SK-N-SH treated with all-trans-retinoic acid at 6 μM for 48 hours (cell line): Measurements from ENCODE around the gene FTCD.

ENCODE experiments used
- ATAC-seq: fragments of 200-7000 bp; cut with Tn5 transposase; 3 replicates; pipeline ENCODE4 v1.9.1; 2020; ENCODE audit warnings: mild to moderate bottlenecking, moderate library complexity
- ARNTL ChIP-seq: fragments of 450-650 bp; formaldehyde crosslinking; IDR thresholded peaks from 2 replicates; pipeline ENCODE4 v1.5.0; 2020; ENCODE audit warnings: low read depth, mild to moderate bottlenecking, moderate library complexity, borderline replicate concordance
- BACH2 ChIP-seq: fragments of 250-450 bp; sonication (Bioruptor Pico); IDR thresholded peaks from 2 replicates; pipeline ENCODE4 v1.9.0; 2021; ENCODE audit warnings: mild to moderate bottlenecking, borderline replicate concordance
- ESRRG ChIP-seq: fragments of 250-450 bp; sonication (Bioruptor Pico); IDR thresholded peaks from 2 replicates; pipeline ENCODE4 v1.6.1; 2021; ENCODE audit warnings: mild to moderate bottlenecking
- GLIS3 ChIP-seq: fragments of 250-450 bp; sonication (Bioruptor Pico); IDR thresholded peaks from 2 replicates; pipeline ENCODE4 v1.5.0; 2020; ENCODE audit warnings: mild to moderate bottlenecking, moderate library complexity
- ISL1 ChIP-seq: fragments of 250-450 bp; sonication (Bioruptor Pico); IDR thresholded peaks from 2 replicates; pipeline ENCODE4 v2.1.2; 2022; ENCODE audit warnings: mild to moderate bottlenecking, moderate library complexity
- OSR1 ChIP-seq: fragments of 250-450 bp; sonication (Bioruptor Pico); IDR thresholded peaks from 2 replicates; pipeline ENCODE4 v1.8.0; 2022; ENCODE audit warnings: moderate library complexity, mild to moderate bottlenecking, inconsistent platforms
- PPARA ChIP-seq: fragments of 250-450 bp; sonication (Bioruptor Pico); IDR thresholded peaks from 2 replicates; pipeline ENCODE4 v1.5.0; 2020; ENCODE audit warnings: mild to moderate bottlenecking, borderline replicate concordance
- RARB ChIP-seq: fragments of 250-450 bp; sonication (Bioruptor Pico); IDR thresholded peaks from 2 replicates; pipeline ENCODE4 v1.8.0; 2021; ENCODE audit warnings: mild to moderate bottlenecking, moderate library complexity
- SNAI2 ChIP-seq: fragments of 250-450 bp; sonication (Bioruptor Pico); IDR thresholded peaks from 2 replicates; pipeline ENCODE4 v1.5.0; 2020; ENCODE audit warnings: mild to moderate bottlenecking, moderate library complexity
- TCF4 ChIP-seq: fragments of 250-450 bp; sonication (Bioruptor Pico); IDR thresholded peaks from 2 replicates; pipeline ENCODE4 v1.8.0; 2021; ENCODE audit warnings: mild to moderate bottlenecking, moderate library complexity, borderline replicate concordance
- TOX ChIP-seq: fragments of 250-450 bp; sonication (Bioruptor Pico); IDR thresholded peaks from 2 replicates; pipeline ENCODE4 v1.8.0; 2021; ENCODE audit warnings: mild to moderate bottlenecking, moderate library complexity, borderline replicate concordance
- ZFP3 ChIP-seq: fragments of 250-450 bp; sonication (Bioruptor Pico); IDR thresholded peaks from 2 replicates; pipeline ENCODE4 v1.5.0; 2020; ENCODE audit warnings: mild to moderate bottlenecking, moderate library complexity
- ZFP30 ChIP-seq: fragments of 450-650 bp; formaldehyde crosslinking; IDR thresholded peaks from 2 replicates; pipeline ENCODE4 v1.5.0; 2022; ENCODE audit warnings: mild to moderate bottlenecking, moderate library complexity
- ZNF565 ChIP-seq: fragments of 450-650 bp; formaldehyde crosslinking; conservative IDR thresholded peaks from 2 replicates; pipeline ENCODE4 v1.5.0; 2020; ENCODE audit warnings: low read depth, mild to moderate bottlenecking, moderate library complexity
- ZNF70 ChIP-seq: fragments of 450-650 bp; formaldehyde crosslinking; IDR thresholded peaks from 2 replicates; pipeline ENCODE4 v1.5.0; 2020; ENCODE audit warnings: mild to moderate bottlenecking, moderate library complexity
- ZNF8 ChIP-seq: fragments of 450-650 bp; formaldehyde crosslinking; IDR thresholded peaks from 2 replicates; pipeline ENCODE4 v1.5.0; 2020; ENCODE audit warnings: mild to moderate bottlenecking, moderate library complexity
- TF ChIP-seq, protein P1 (sequence below): fragments of 250-450 bp; sonication (Bioruptor Pico); IDR thresholded peaks from 2 replicates; pipeline ENCODE4 v1.5.1; 2020; ENCODE audit warnings: low read depth, mild to moderate bottlenecking, moderate library complexity
- TF ChIP-seq, protein P2 (sequence below): fragments of 250-450 bp; sonication (Bioruptor Pico); IDR thresholded peaks from 2 replicates; pipeline ENCODE4 v1.8.0; 2021; ENCODE audit warnings: low read depth, mild to moderate bottlenecking, moderate library complexity, borderline replicate concordance
- TF ChIP-seq, protein P3 (sequence below): fragments of 250-450 bp; sonication (Bioruptor Pico); IDR thresholded peaks from 2 replicates; pipeline ENCODE4 v1.5.0; 2020; ENCODE audit warnings: mild to moderate bottlenecking, moderate library complexity
- TF ChIP-seq, protein P4 (sequence below): fragments of 250-450 bp; sonication (Bioruptor Pico); IDR thresholded peaks from 2 replicates; pipeline ENCODE4 v1.5.1; 2021; ENCODE audit warnings: mild to moderate bottlenecking, moderate library complexity

The FTCD gene

DNA sequence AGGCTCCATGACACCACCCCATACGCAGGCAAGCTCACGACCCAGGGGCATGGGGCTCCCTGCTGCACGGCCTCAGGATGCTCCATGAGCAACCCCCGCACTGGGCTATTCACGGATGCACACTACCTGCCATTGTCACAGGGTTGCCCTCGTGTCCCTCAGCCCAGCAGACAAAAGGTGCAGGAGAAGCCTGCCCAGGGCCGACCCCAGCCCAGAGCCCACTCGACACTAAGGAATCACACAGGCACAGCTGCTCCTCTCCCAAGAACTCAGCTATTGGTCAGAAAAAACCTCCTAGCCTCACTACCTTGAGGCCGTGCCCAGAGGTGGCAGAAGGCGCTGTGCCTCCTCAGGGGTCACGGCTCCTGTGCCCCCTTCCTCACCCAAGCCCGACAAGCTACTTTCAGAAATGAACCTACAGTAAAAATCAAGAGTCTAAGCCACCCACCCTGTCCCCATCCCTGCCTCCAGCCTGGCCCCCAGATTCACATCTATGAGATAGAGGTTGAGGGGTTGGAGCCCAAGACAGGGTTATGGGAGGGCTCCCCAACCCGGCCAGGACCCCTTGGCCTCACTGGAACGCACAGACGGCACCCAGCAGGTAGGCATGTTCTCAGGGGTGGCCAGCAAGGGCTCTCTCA, 35.2 kb upstream of the FTCD start:
- peak; percentile 7; the same call in 1 of the 3 replicates for ATAC-seq
- no peak for TF ChIP-seq RARB
- TF ChIP-seq, protein P1, sequence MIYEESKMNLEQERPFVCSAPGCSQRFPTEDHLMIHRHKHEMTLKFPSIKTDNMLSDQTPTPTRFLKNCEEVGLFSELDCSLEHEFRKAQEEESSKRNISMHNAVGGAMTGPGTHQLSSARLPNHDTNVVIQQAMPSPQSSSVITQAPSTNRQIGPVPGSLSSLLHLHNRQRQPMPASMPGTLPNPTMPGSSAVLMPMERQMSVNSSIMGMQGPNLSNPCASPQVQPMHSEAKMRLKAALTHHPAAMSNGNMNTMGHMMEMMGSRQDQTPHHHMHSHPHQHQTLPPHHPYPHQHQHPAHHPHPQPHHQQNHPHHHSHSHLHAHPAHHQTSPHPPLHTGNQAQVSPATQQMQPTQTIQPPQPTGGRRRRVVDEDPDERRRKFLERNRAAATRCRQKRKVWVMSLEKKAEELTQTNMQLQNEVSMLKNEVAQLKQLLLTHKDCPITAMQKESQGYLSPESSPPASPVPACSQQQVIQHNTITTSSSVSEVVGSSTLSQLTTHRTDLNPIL (CRISPR knock-in tag), result no peak
- no peak for TF ChIP-seq BACH2 (CRISPR knock-in tag)
- TF ChIP-seq, protein P2, sequence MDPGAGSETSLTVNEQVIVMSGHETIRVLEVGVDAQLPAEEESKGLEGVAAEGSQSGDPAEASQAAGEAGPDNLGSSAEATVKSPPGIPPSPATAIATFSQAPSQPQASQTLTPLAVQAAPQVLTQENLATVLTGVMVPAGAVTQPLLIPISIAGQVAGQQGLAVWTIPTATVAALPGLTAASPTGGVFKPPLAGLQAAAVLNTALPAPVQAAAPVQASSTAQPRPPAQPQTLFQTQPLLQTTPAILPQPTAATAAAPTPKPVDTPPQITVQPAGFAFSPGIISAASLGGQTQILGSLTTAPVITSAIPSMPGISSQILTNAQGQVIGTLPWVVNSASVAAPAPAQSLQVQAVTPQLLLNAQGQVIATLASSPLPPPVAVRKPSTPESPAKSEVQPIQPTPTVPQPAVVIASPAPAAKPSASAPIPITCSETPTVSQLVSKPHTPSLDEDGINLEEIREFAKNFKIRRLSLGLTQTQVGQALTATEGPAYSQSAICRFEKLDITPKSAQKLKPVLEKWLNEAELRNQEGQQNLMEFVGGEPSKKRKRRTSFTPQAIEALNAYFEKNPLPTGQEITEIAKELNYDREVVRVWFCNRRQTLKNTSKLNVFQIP (CRISPR knock-in tag), result no peak
- TF ChIP-seq, protein P3, sequence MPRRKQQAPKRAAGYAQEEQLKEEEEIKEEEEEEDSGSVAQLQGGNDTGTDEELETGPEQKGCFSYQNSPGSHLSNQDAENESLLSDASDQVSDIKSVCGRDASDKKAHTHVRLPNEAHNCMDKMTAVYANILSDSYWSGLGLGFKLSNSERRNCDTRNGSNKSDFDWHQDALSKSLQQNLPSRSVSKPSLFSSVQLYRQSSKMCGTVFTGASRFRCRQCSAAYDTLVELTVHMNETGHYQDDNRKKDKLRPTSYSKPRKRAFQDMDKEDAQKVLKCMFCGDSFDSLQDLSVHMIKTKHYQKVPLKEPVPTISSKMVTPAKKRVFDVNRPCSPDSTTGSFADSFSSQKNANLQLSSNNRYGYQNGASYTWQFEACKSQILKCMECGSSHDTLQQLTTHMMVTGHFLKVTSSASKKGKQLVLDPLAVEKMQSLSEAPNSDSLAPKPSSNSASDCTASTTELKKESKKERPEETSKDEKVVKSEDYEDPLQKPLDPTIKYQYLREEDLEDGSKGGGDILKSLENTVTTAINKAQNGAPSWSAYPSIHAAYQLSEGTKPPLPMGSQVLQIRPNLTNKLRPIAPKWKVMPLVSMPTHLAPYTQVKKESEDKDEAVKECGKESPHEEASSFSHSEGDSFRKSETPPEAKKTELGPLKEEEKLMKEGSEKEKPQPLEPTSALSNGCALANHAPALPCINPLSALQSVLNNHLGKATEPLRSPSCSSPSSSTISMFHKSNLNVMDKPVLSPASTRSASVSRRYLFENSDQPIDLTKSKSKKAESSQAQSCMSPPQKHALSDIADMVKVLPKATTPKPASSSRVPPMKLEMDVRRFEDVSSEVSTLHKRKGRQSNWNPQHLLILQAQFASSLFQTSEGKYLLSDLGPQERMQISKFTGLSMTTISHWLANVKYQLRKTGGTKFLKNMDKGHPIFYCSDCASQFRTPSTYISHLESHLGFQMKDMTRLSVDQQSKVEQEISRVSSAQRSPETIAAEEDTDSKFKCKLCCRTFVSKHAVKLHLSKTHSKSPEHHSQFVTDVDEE, result no peak
- TF ChIP-seq TOX (CRISPR knock-in tag), result no peak
- TF ChIP-seq ISL1 (CRISPR knock-in tag), result no peak
- TF ChIP-seq, protein P4, sequence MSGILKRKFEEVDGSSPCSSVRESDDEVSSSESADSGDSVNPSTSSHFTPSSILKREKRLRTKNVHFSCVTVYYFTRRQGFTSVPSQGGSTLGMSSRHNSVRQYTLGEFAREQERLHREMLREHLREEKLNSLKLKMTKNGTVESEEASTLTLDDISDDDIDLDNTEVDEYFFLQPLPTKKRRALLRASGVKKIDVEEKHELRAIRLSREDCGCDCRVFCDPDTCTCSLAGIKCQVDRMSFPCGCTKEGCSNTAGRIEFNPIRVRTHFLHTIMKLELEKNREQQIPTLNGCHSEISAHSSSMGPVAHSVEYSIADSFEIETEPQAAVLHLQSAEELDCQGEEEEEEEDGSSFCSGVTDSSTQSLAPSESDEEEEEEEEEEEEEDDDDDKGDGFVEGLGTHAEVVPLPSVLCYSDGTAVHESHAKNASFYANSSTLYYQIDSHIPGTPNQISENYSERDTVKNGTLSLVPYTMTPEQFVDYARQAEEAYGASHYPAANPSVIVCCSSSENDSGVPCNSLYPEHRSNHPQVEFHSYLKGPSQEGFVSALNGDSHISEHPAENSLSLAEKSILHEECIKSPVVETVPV (CRISPR knock-in tag), result no peak
- no peak for TF ChIP-seq TCF4
- no peak for TF ChIP-seq ESRRG
- no peak for TF ChIP-seq OSR1
- TF ChIP-seq ZNF70, result no peak

DNA sequence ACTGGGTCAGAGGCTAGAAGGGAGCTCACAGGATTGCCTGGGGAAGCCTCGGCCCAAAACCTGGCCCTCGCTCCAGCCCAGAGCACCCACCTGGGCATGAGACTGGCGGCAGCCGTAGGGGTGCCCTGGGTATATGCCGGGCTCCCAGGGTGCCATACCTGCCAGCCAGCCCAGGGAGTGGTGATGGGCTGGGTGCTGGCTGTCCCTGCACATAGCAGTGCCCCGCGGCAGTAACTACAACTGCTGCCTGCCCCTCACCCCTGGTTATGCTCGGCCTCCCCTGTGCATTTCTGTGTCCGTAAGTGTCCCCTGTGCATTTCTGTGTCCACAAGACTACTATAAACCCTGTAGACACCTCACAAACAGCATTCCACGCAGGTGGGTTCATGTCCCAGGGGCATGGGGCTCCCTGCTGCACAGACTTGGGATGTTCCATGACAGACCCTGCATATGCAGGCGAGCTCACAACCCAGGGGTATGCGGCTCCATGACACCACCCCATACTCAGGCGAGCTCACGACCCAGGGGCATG, 34.6 kb upstream of the FTCD start:
- ATAC-seq, result no peak
- TF ChIP-seq SNAI2 (CRISPR knock-in tag) (no peak), ESRRG (no peak), ZFP30 (CRISPR knock-in tag) (no peak), ZNF565 (no peak), ARNTL (CRISPR knock-in tag) (no peak), OSR1 (no peak), TCF4 (no peak), PPARA (CRISPR knock-in tag) (no peak), GLIS3 (no peak), ZFP3 (CRISPR knock-in tag) (no peak), RARB (no peak)

DNA sequence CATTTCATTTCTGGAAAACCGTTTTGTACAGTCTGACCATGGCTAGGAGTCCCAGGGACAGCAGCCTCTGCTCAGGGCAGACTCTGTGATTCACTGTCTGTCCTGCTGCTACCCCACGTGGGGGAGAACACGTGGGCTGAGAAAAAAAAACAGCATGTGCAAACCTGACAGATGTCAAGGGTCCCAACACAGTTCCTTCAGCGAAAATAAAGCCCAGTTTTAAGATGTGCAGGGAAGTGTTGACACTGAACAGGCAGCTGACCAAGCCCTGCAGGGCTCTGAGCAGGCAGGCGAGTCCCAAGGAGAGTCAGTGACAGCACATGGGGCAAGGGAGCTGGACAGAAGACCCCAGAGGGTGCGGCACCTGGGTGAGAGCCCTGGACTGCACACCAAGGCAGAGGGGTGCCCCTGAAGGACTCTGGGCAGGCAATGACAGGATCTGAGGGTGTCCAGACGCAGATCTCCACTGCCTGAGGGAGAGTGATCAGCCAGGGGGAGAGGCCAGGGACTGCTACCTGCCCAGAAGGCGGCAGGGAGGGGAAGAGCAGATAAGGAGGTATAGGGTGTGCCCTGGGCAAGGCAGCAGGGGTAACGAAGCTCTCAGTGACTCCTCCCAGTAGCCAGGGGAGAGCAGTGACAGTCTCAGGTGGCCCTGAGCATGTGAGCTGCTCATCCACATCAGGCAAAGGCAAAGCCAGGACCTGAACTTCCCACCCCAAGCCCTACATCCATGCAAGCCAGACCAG, 34.0 kb upstream of the FTCD start:
- peak; percentile 25; the same call in 2 of the 3 replicates for ATAC-seq
- TF ChIP-seq ESRRG (no peak), RARB (no peak), SNAI2 (CRISPR knock-in tag) (no peak), ZFP3 (CRISPR knock-in tag) (no peak), ISL1 (CRISPR knock-in tag) (no peak), TCF4 (no peak), ARNTL (CRISPR knock-in tag) (no peak), ZNF70 (no peak), ZNF8 (CRISPR knock-in tag) (no peak)
- TF ChIP-seq, protein P2 (CRISPR knock-in tag), result no peak
- TF ChIP-seq, protein P1 (CRISPR knock-in tag), result no peak
- TF ChIP-seq, protein P3, result no peak
